Kidney epithelial cell (primary cell): Measurements from ENCODE around the gene DST. TPM values are rescaled to one million over a fixed set of nuclear protein-coding genes. Genes with fewer than 3 reads are reported as not detected.

Experiments used
- DNase-seq: peaks from one replicate; pipeline ENCODE4 v3.0.0-alpha.2; 2010; ENCODE audit warnings: low read depth
- H3K27me3 ChIP-seq: 2 replicates; pipeline ENCODE4 v1.6.0; 2011; ENCODE audit warnings: low read length; ENCODE audit not compliant: control insufficient read depth, insufficient read depth
- H3K36me3 ChIP-seq: 2 replicates; pipeline ENCODE4 v1.5.1; 2011; ENCODE audit warnings: low read length; ENCODE audit not compliant: control insufficient read depth, insufficient read depth
- H3K4me3 ChIP-seq: 2 replicates; pipeline ENCODE4 v1.5.1; 2011; ENCODE audit warnings: low read depth, mild to moderate bottlenecking, control low read depth, low read length
- total RNA-seq: library from RNA; depleted of rRNA; stranded (reverse); fragments of >200 nt; gene quantifications from 2 replicates; pipeline ENCODE4 v1.2.3, GENCODE V29; 2015
- TF ChIP-seq, protein P1 (sequence below): IDR thresholded peaks from 2 replicates; pipeline ENCODE4 v1.5.1; 2011; ENCODE audit warnings: mild to moderate bottlenecking, moderate library complexity, low read length, control low read depth, inconsistent platforms; ENCODE audit not compliant: insufficient read depth, poor library complexity, severe bottlenecking

Gene DST
- total RNA-seq, 1 donor from 2014 or later, result 91.3 TPM

DNA sequence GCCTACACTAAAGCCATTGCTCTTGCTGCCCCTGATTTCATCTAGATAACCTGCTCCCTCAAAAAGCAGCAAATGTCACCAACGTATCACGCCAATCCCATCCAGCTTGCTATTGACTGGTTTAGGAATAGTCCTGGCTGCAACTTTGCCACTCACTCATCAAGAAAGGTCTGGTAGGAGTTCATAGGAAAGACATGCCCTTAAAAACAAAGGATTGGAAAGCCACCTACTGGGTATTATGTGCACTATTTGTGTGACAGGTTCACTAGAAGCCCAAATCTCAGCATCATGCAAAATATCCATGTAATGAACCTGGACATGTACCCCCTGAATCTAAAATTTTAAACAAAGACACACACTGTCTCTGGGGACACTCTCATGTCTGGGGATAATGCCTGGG lies 224.9 kb downstream of the DST start:
- DNase-seq, result no peak
- Histone ChIP-seq H3K4me3 (no peak overlapping the region), H3K36me3 (no peaks in the 10 kb centered on the region), H3K27me3 (no peaks in the 10 kb centered on the region)
- TF ChIP-seq, protein P1, sequence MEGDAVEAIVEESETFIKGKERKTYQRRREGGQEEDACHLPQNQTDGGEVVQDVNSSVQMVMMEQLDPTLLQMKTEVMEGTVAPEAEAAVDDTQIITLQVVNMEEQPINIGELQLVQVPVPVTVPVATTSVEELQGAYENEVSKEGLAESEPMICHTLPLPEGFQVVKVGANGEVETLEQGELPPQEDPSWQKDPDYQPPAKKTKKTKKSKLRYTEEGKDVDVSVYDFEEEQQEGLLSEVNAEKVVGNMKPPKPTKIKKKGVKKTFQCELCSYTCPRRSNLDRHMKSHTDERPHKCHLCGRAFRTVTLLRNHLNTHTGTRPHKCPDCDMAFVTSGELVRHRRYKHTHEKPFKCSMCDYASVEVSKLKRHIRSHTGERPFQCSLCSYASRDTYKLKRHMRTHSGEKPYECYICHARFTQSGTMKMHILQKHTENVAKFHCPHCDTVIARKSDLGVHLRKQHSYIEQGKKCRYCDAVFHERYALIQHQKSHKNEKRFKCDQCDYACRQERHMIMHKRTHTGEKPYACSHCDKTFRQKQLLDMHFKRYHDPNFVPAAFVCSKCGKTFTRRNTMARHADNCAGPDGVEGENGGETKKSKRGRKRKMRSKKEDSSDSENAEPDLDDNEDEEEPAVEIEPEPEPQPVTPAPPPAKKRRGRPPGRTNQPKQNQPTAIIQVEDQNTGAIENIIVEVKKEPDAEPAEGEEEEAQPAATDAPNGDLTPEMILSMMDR, result no peak

DNA sequence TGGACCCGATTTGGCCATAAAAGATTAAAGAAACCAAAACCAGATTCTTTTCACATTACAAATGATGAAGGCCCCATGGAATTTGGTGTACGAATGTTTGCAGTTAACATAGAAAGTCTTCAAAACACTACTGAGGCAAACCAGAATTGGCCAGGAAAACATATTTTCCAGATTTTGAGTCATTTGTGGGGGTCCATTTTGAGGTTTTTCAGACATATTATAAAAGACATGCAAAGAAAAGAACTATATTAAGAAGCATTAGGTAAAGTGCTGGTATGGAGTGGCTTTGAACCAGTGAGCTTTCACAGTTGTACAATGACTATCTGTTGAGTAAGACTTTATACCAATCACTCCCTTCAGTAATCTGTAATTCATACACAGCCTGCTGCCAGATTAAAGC lies 226.4 kb downstream of the DST start:
- H3K27me3 ChIP-seq, result no peaks in the 10 kb centered on the region
- TF ChIP-seq, protein P1, result no peak
- no peak for DNase-seq
- no peaks in the 10 kb centered on the region for H3K36me3 ChIP-seq
- no peak overlapping the region for H3K4me3 ChIP-seq

DNA sequence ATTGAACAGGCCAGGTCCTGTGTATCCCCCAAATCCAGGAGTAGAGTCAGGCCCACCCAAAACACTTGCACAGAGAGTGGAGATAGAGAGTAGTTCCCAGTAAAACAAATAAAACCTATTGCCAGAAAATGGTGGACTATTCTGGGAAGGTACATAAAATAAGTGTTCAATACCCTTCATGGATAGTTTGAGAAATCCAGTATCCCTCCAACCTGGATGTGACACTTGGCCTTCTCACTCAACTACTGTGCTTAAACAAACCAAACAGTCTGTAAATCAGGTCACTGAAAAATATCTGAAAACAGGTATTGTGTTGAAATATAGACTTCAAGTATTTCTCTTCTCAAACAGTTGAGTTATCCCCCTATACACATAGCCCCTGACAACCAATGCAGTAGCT lies 233.7 kb downstream of the DST start:
- H3K4me3 ChIP-seq, result no peak overlapping the region
- H3K27me3 ChIP-seq, result no peaks in the 10 kb centered on the region
- TF ChIP-seq, protein P1, result no peak
- H3K36me3 ChIP-seq, result no peaks in the 10 kb centered on the region
- DNase-seq, result no peak
